ENCODE results near the gene YBEY. TPM values are rescaled to one million over a fixed set of nuclear protein-coding genes. Genes with fewer than 3 reads are reported as not detected.

YBEY gene
- polyA plus RNA-seq, 1 donor from 2014 or later = 88.4 TPM

GRCh38 chr21:46286648-46287002 is 483 bp downstream of the YBEY start:
- Histone ChIP-seq H3F3A (ENCODE audit: insufficient read depth, low read length, poor library complexity, severe bottlenecking) (no peaks in the 10 kb centered on the region), H3K4me3 (ENCODE audit: low read length) (peak overlapping the region; percentile 89), H3K9me2 (ENCODE audit: insufficient read depth, low read length) (no peaks in the 10 kb centered on the region), H2AFZ (ENCODE audit: low read depth, low read length) (peak overlapping the region; percentile 83), H4K20me1 (ENCODE audit: insufficient read depth) (no peaks in the 10 kb centered on the region), H3K27me3 (ENCODE audit: insufficient read depth, low read depth, low read length) (no peaks in the 10 kb centered on the region), H3K36me3 (ENCODE audit: insufficient read depth, low read length) (peaks cover 9% of the 10 kb centered on the region), H3K9ac (ENCODE audit: low read length) (peak overlapping the region; percentile 86), H3K4me2 (ENCODE audit: low read length) (peak overlapping the region; percentile 61), H3K79me2 (replicated peaks; ENCODE audit: insufficient read depth, low read length) (peaks cover 35% of the 10 kb centered on the region), H3K27ac (ENCODE audit: low read length) (peak overlapping the region; percentile 94), H3K9me3 (ENCODE audit: low read length) (no peaks in the 10 kb centered on the region)
- TF ChIP-seq RAD21 (conservative IDR thresholded peaks at IDR 0.05) = no peak
- TF ChIP-seq REST (IDR thresholded peaks at IDR 0.05; ENCODE audit: borderline replicate concordance) = no peak
- TF ChIP-seq SMC3 (conservative IDR thresholded peaks at IDR 0.05; ENCODE audit: poor library complexity) = no peak

- Histone ChIP-seq H3K9me2 (ENCODE audit: insufficient read depth, low read length) (no peaks in the 10 kb centered on the region), H3K36me3 (ENCODE audit: insufficient read depth, low read length) (peaks cover 9% of the 10 kb centered on the region), H2AFZ (ENCODE audit: low read depth, low read length) (no peak overlapping the region), H3F3A (ENCODE audit: insufficient read depth, low read length, poor library complexity, severe bottlenecking) (no peaks in the 10 kb centered on the region), H3K4me2 (ENCODE audit: low read length) (peak overlapping the region; percentile 61), H4K20me1 (ENCODE audit: insufficient read depth) (no peaks in the 10 kb centered on the region), H3K9ac (ENCODE audit: low read length) (peak overlapping the region; percentile 86), H3K79me2 (replicated peaks; ENCODE audit: insufficient read depth, low read length) (peaks cover 27% of the 10 kb centered on the region), H3K9me3 (ENCODE audit: low read length) (no peaks in the 10 kb centered on the region), H3K27ac (ENCODE audit: low read length) (no peak overlapping the region), H3K27me3 (ENCODE audit: insufficient read depth, low read depth, low read length) (no peaks in the 10 kb centered on the region), H3K4me3 (ENCODE audit: low read length) (peak overlapping the region; percentile 89)
- TF ChIP-seq RAD21 (conservative IDR thresholded peaks at IDR 0.05) (no peak), TAF1 (IDR thresholded peaks at IDR 0.05; ENCODE audit: low read depth) (no peak), MXI1 (conservative IDR thresholded peaks at IDR 0.05; ENCODE audit: poor library complexity, severe bottlenecking) (no peak), SMC3 (conservative IDR thresholded peaks at IDR 0.05; ENCODE audit: poor library complexity) (no peak), EZH2 (IDR thresholded peaks at IDR 0.05; ENCODE audit: borderline replicate concordance, insufficient read depth, low read length, poor library complexity, severe bottlenecking) (no peak), CTCF (IDR thresholded peaks at IDR 0.05; ENCODE audit: poor library complexity, severe bottlenecking) (no peak), REST (IDR thresholded peaks at IDR 0.05; ENCODE audit: borderline replicate concordance) (no peak), POLR2AphosphoS5 (IDR thresholded peaks at IDR 0.05) (no peak), EP300 (conservative IDR thresholded peaks at IDR 0.05; ENCODE audit: poor library complexity, severe bottlenecking) (no peak)
Observed at GRCh38 chr21:46287541-46287940, 1.4 kb downstream of the YBEY start.

All from neural cell (in vitro differentiated cells).